Measurements from ENCODE around the gene ALB.

Gene ALB

DNA sequence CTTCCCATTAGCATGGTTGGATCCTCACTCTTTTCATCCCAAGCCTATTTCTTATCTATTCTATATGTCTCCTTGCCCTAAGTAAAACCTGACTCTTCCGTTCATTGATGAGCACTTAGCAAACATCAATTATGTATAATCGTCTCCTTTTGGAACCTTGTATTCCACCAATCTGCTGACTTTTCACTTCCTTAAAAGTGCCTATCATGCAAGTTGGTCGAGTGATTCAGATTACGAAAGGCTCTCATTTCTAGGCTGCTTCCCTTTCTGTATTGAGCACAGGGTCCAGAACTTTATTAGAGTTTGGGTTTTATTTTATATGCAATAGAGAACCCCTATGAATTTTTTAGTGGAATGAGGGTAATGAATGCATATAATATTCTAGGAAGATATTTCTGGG lies 27.1 kb upstream of the ALB start:
- no peak overlapping the region for H2AFZ ChIP-seq (ENCODE audit: low read depth)
- no peaks in the 10 kb centered on the region for H3K36me3 ChIP-seq (ENCODE audit: insufficient read depth)
- no peak overlapping the region for H3K4me2 ChIP-seq
- no peaks in the 10 kb centered on the region for H3K4me1 ChIP-seq (ENCODE audit: low read depth, poor library complexity, severe bottlenecking)
- H4K20me1 ChIP-seq (ENCODE audit: insufficient read depth) = no peaks in the 10 kb centered on the region
- H3K27ac ChIP-seq = no peak overlapping the region
- H3K79me2 ChIP-seq (ENCODE audit: insufficient read depth, low read depth) = no peaks in the 10 kb centered on the region
- no peak overlapping the region for H3K9ac ChIP-seq
- TF ChIP-seq, protein P1, sequence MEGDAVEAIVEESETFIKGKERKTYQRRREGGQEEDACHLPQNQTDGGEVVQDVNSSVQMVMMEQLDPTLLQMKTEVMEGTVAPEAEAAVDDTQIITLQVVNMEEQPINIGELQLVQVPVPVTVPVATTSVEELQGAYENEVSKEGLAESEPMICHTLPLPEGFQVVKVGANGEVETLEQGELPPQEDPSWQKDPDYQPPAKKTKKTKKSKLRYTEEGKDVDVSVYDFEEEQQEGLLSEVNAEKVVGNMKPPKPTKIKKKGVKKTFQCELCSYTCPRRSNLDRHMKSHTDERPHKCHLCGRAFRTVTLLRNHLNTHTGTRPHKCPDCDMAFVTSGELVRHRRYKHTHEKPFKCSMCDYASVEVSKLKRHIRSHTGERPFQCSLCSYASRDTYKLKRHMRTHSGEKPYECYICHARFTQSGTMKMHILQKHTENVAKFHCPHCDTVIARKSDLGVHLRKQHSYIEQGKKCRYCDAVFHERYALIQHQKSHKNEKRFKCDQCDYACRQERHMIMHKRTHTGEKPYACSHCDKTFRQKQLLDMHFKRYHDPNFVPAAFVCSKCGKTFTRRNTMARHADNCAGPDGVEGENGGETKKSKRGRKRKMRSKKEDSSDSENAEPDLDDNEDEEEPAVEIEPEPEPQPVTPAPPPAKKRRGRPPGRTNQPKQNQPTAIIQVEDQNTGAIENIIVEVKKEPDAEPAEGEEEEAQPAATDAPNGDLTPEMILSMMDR (conservative IDR thresholded peaks at IDR 0.05; ENCODE audit: low read depth, low read length) = no peak
- H3K27me3 ChIP-seq (ENCODE audit: insufficient read depth, low read depth) = no peaks in the 10 kb centered on the region
- H3K4me3 ChIP-seq (IDR thresholded peaks at IDR 0.05; ENCODE audit: insufficient read depth, low read depth, low read length) = no peak overlapping the region

DNA sequence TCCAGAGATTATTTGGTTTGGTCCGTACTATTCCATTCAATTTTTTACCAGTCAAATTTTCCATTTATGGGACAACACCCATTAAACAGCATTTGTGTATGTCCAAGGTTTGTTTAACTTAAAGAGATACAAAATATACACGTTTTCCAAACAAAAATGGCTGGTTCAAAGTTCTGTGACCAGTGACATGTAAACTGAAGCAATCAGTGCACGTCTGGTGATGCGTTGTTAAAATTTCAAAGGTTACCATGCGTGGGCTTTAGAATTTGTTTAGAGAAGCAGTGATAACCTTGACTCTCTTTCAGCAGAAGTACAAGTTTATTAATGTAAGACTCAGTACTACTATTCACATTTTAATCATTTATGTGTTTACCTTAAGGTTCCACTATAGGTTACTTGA lies 25.2 kb upstream of the ALB start:
- H3K27me3 ChIP-seq (ENCODE audit: insufficient read depth, low read depth) = no peaks in the 10 kb centered on the region
- H3K9ac ChIP-seq = no peak overlapping the region
- no peaks in the 10 kb centered on the region for H4K20me1 ChIP-seq (ENCODE audit: insufficient read depth)
- H3K27ac ChIP-seq = no peak overlapping the region
- no peak overlapping the region for H3K4me3 ChIP-seq (IDR thresholded peaks at IDR 0.05; ENCODE audit: insufficient read depth, low read depth, low read length)
- no peaks in the 10 kb centered on the region for H3K4me1 ChIP-seq (ENCODE audit: low read depth, poor library complexity, severe bottlenecking)
- H3K36me3 ChIP-seq (ENCODE audit: insufficient read depth) = no peaks in the 10 kb centered on the region
- H3K79me2 ChIP-seq (ENCODE audit: insufficient read depth, low read depth) = no peaks in the 10 kb centered on the region
- TF ChIP-seq, protein P1 (conservative IDR thresholded peaks at IDR 0.05; ENCODE audit: low read depth, low read length) = no peak
- no peak overlapping the region for H2AFZ ChIP-seq (ENCODE audit: low read depth)
- no peak overlapping the region for H3K4me2 ChIP-seq

DNA sequence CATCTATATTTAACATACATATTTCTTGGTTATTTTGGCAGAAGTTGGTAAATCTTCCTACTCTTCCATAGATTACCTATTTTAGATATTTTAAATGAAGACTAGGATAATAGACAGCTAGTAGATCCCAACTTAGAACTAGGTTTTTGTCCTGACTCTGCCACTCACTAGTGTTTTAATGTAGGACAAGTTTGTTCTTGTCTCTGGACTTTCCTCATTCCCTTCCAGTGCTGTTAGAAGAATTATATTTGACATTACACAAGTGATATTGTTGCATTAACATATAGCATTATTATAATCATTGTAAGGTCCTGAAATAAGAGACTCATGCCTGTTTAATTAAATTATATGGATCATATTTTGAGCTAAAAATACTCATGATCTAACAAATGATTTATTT lies 24.1 kb upstream of the ALB start:
- H3K36me3 ChIP-seq (ENCODE audit: insufficient read depth) = no peaks in the 10 kb centered on the region
- no peaks in the 10 kb centered on the region for H3K4me1 ChIP-seq (ENCODE audit: low read depth, poor library complexity, severe bottlenecking)
- no peak overlapping the region for H3K9ac ChIP-seq
- TF ChIP-seq, protein P1 (conservative IDR thresholded peaks at IDR 0.05; ENCODE audit: low read depth, low read length) = no peak
- no peaks in the 10 kb centered on the region for H3K79me2 ChIP-seq (ENCODE audit: insufficient read depth, low read depth)
- H2AFZ ChIP-seq (ENCODE audit: low read depth) = no peak overlapping the region
- H3K27me3 ChIP-seq (ENCODE audit: insufficient read depth, low read depth) = no peaks in the 10 kb centered on the region
- H3K4me2 ChIP-seq = no peak overlapping the region
- no peak overlapping the region for H3K27ac ChIP-seq
- H4K20me1 ChIP-seq (ENCODE audit: insufficient read depth) = no peaks in the 10 kb centered on the region
- H3K4me3 ChIP-seq (IDR thresholded peaks at IDR 0.05; ENCODE audit: insufficient read depth, low read depth, low read length) = no peak overlapping the region

GRCh38 chr4:73381214-73381613 lies 22.9 kb upstream of the ALB start:
- H3K4me1 ChIP-seq (ENCODE audit: low read depth, poor library complexity, severe bottlenecking) = no peaks in the 10 kb centered on the region
- no peak overlapping the region for H3K4me2 ChIP-seq
- H3K27me3 ChIP-seq (ENCODE audit: insufficient read depth, low read depth) = no peaks in the 10 kb centered on the region
- H3K79me2 ChIP-seq (ENCODE audit: insufficient read depth, low read depth) = no peaks in the 10 kb centered on the region
- H3K4me3 ChIP-seq (IDR thresholded peaks at IDR 0.05; ENCODE audit: insufficient read depth, low read depth, low read length) = no peak overlapping the region
- TF ChIP-seq, protein P1 (conservative IDR thresholded peaks at IDR 0.05; ENCODE audit: low read depth, low read length) = no peak
- no peak overlapping the region for H2AFZ ChIP-seq (ENCODE audit: low read depth)
- no peaks in the 10 kb centered on the region for H3K36me3 ChIP-seq (ENCODE audit: insufficient read depth)
- H3K27ac ChIP-seq = no peak overlapping the region
- H4K20me1 ChIP-seq (ENCODE audit: insufficient read depth) = no peaks in the 10 kb centered on the region
- no peak overlapping the region for H3K9ac ChIP-seq

DNA sequence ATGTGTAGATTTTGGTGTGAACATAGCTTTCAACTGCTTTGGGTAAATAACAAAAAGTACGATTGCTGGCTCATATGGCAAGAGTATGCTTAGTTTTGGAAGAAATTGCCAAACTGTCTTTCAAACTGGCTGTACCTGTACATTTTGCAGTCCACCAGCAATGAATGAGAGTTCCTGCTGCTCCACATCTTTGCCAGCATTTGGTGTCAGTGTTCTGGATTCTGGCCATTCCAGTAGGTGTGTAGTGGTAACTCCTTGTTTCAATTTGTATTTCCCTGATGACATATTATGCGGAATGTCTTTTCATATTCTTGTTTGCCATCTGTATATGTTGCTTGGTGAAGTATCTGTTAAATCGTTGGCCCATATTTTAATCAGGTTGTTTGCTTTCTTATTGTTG lies 20.6 kb upstream of the ALB start:
- H3K27me3 ChIP-seq (ENCODE audit: insufficient read depth, low read depth) = no peaks in the 10 kb centered on the region
- no peaks in the 10 kb centered on the region for H3K79me2 ChIP-seq (ENCODE audit: insufficient read depth, low read depth)
- no peak overlapping the region for H3K9ac ChIP-seq
- no peak overlapping the region for H3K27ac ChIP-seq
- no peak overlapping the region for H2AFZ ChIP-seq (ENCODE audit: low read depth)
- H3K4me2 ChIP-seq = no peak overlapping the region
- no peaks in the 10 kb centered on the region for H4K20me1 ChIP-seq (ENCODE audit: insufficient read depth)
- H3K4me1 ChIP-seq (ENCODE audit: low read depth, poor library complexity, severe bottlenecking) = no peaks in the 10 kb centered on the region
- TF ChIP-seq, protein P1 (conservative IDR thresholded peaks at IDR 0.05; ENCODE audit: low read depth, low read length) = no peak
- no peak overlapping the region for H3K4me3 ChIP-seq (IDR thresholded peaks at IDR 0.05; ENCODE audit: insufficient read depth, low read depth, low read length)
- H3K36me3 ChIP-seq (ENCODE audit: insufficient read depth) = no peaks in the 10 kb centered on the region
